Motor neuron (in vitro differentiated cells): Measurements from ENCODE around the gene ID2. TPM values are rescaled to one million over a fixed set of nuclear protein-coding genes. Genes with fewer than 3 reads are reported as not detected.

Source experiments
- ATAC-seq, 8 experiments: fragments of 200-7000 bp; cut with Tn5 transposase; replicated peaks in 6 of 8; 2 replicates each; pipeline ENCODE4 v1.8.0; 2021; ENCODE audit warnings: mild to moderate bottlenecking in 8 of 8, moderate library complexity in 8 of 8
- H3K27ac ChIP-seq, 2 donors: fragments of 250-450 bp; sonication (Bioruptor Pico); 2 replicates each; pipeline ENCODE4 v1.9.0; 2021; ENCODE audit warnings: antibody characterized with exemption in 2 of 2, mild to moderate bottlenecking in 2 of 2, moderate library complexity in 1 of 2
- H3K4me1 ChIP-seq, 2 donors: fragments of 250-450 bp; sonication (Bioruptor Pico); replicated peaks in 1 of 2; 2 replicates each; pipeline ENCODE4 v1.6.1; 2021; ENCODE audit warnings: antibody characterized with exemption in 2 of 2, mild to moderate bottlenecking in 2 of 2, moderate library complexity in 1 of 2
- H3K4me3 ChIP-seq, 5 donors: fragments of 250-450 bp; sonication (Bioruptor Pico); 2 replicates each; pipeline ENCODE4 v1.9.0; 2021; ENCODE audit warnings: antibody characterized with exemption in 5 of 5, mild to moderate bottlenecking in 5 of 5, moderate library complexity in 4 of 5
- WGBS, 10 experiments: fragments of 450-650 bp; shearing (Covaris generic); methylation state at CpG; one replicate each; pipeline ENCODE4 v1.0.0; 2022; 5-methylcytosine and 5-hydroxymethylcytosine counted together
- in situ Hi-C, 9 experiments: fragments of 400-800 bp; cut with MboI; loops; one replicate each; pipeline ENCODE4 v1.15.0; 2021; ENCODE audit warnings: low sequenced_read_pairs in 9 of 9, low pct_unique_long_range_greater_than_20kb in 2 of 9; ENCODE audit not compliant: unreplicated experiment in 9 of 9
- total RNA-seq, 8 experiments: library from RNA; unstranded; fragments of 300-600 nt; gene quantifications; 2 replicates each; pipeline versions ENCODE4 v1.2.3 to v1.2.4, GENCODE V29; 2022

Gene ID2
- total RNA-seq, 8 experiments from 2014 or later, result 6.2 to 91.6 (median 38.9) TPM

DNA sequence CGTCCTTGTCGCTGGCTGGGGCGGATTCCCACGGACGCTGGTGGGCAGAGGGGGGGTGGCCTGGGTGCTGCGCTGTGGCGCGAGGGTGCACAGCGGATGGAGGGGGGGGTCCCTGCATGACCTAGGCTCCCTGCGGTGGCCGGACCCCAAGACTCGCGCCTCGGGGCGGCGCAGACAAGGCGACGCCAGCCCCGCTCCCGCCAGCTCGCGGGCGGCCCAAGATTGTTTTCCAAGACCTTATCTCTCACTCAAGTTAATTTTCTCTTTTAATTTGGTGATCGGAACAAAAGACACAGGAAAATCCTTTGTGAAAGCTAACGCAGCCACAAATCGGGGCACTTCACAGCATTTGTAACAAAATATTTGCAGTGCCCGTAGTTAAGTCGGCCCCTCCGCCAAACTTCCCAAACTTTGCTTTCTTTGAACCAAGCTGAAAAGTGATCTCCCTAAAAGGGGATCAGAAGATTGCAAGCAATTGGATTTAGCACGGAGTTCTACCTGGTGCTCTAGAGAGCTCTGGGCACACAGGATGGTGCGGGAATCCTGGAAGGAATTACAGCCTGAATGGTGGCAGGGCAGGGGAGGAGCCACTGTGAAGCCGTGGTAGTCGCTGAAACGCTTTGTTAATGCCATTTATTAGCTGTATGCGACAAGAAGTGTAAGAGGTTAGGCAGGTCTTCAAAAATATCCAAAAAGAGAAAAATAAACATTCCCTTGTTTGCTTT, 4.8 kb upstream of the ID2 start:
- WGBS, 10 experiments, result 0 to 29% (median 7%) methylated on average over 1 to 12 of the region's 35 CpGs
- peaks cover 27 to 35% of the 10 kb centered on the region in 2 donors for H3K4me1 ChIP-seq
- H3K27ac ChIP-seq, result no peak overlapping the region
- ATAC-seq, result no peak
- H3K4me3 ChIP-seq, result peak overlapping the region in 3 of 5 donors; percentile 1 to 45 (median 35)
- in situ Hi-C loops, result loop anchor here in 7 of 9 experiments (25.0 kb wide), 4 partner anchors 1240 to 1565 kb away; no protein-coding TSS in a partner anchor

DNA sequence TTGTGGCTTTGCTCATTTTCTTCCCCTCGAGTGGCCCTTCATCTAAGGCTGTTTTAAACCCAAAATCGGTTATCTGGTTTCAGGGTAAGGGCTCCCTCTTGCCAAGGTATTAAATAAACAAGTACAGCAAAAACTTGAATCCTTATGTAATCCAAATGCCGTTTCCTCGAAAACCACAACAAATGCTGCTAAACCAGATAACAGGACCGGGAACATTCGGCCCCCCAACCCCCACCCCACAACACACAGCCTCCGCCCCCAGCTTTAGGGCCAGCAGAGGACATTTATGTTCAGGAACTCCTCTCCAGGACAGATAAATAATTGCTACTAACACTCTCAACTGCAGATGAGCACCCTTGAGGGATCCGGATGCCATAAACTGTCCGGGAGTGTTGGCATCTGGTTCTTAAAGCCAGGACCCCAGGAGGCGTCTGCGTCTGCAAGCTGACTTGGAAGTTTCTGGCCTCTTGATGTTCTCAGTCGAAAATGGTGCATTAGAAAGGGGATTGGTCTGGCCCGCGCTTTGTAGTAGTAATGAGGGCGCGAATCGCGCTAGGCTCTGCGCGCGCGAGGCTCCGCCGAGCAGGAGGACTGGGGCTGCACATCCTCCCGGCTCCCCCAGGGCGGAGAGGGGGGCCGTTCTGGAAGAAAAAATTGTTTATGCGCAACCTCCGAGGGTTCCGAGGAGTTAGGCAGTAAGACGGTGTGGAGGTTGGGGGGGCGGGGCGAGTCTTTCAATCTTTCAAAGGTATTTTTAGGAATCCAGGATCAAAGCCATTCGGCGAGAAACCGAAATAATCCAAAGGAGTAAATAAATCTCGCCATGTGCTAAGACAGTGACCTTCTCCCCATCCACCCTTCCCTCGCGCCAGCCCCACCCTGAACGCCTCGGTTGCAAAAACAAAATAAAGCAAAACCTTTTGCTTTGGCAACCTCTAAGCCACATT, 3.9 kb upstream of the ID2 start:
- peaks cover 27 to 35% of the 10 kb centered on the region in 2 donors for H3K4me1 ChIP-seq
- peak overlapping the region; percentile 20 to 47 (median 35) for H3K4me3 ChIP-seq
- peak in 2 of 8 experiments; percentile 1 for ATAC-seq
- peak overlapping the region in 1 of 2 donors; percentile 40 for H3K27ac ChIP-seq
- in situ Hi-C loops, result loop anchor here in 7 of 9 experiments (25.0 kb wide), 4 partner anchors 1241 to 1566 kb away; no protein-coding TSS in a partner anchor
- 0 to 11% (median 7%) methylated on average over 1 to 15 of the region's 41 CpGs; no CpG with 5 or more reads in 2 of the 10 experiments for WGBS, 10 experiments

DNA sequence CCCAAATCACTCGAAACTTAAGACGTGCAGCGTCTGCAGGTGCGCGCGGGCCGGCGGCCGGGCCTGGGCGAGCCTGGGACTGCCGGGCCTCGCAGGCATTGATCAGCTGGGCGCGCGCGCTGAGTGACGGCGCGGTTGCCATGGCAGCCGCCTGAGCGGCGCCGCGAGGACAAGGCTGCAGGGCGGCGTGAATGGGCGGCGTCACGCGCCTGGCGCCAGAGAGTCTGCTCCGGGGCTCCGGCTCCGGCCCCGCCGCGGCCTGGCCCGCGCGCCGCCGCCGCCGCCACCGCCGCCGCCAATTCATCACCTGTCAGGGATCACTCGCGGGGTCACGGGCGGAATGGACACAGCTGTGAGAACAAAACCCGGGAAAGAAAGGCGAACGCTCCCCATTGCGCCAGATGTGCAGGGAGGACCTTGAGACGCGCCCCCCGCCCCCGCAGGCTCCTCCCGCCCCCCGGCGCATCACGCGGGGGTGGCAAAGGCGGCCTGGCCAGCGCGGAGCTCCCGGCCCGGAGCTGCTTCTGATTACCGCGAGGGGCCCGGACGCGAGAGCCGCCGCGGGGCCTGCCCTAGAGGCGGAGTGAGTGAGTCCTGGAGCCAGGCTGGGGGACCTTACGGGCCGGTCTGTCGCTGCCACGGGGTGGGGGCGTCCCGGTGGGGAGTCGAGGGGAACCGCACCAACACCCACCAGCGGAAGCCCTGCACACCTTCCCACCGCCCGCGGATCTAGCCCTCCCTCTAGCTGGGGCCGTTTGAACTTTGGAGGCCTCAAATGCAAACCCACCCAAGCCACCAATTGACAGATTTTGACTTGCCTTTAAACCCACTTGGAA, 2.9 kb upstream of the ID2 start:
- ATAC-seq, result peak; percentile 54 to 79 (median 73)
- H3K27ac ChIP-seq, result peak overlapping the region; percentile 60 to 68
- WGBS, 10 experiments, result 0% methylated on average over 3 of the region's 91 CpGs; no CpG with 5 or more reads in 9 of the 10 experiments
- peaks cover 27 to 35% of the 10 kb centered on the region in 2 donors for H3K4me1 ChIP-seq
- H3K4me3 ChIP-seq, result peak overlapping the region; percentile 20 to 47 (median 35)
- in situ Hi-C loops, result loop anchor here in 7 of 9 experiments (25.0 kb wide), 4 partner anchors 1242 to 1567 kb away; no protein-coding TSS in a partner anchor

DNA sequence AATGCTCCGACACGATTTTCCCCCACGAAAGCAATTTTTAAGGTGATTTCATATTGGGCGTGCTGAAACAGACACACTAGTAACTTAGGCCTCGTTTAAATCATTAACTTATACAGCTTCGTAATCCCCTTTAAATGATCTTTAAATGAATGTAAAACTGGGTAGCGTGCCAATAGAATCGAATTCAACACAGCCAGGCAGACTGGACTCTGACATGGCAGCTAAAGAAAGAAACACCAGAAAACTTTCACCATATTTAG, 2.4 kb upstream of the ID2 start:
- ATAC-seq, result no peak
- Histone ChIP-seq H3K27ac (peak overlapping the region in 1 of 2 donors; percentile 68), H3K4me1 (peaks cover 27 to 35% of the 10 kb centered on the region in 2 donors), H3K4me3 (peak overlapping the region; percentile 9 to 47 (median 35))
- in situ Hi-C loops, result loop anchor here in 7 of 9 experiments (25.0 kb wide), 4 partner anchors 1242 to 1567 kb away; no protein-coding TSS in a partner anchor
- WGBS, 10 experiments, result 11 to 53% (median 20%) methylated on average over 2 to 7 of the region's 8 CpGs; no CpG with 5 or more reads in 3 of the 10 experiments

DNA sequence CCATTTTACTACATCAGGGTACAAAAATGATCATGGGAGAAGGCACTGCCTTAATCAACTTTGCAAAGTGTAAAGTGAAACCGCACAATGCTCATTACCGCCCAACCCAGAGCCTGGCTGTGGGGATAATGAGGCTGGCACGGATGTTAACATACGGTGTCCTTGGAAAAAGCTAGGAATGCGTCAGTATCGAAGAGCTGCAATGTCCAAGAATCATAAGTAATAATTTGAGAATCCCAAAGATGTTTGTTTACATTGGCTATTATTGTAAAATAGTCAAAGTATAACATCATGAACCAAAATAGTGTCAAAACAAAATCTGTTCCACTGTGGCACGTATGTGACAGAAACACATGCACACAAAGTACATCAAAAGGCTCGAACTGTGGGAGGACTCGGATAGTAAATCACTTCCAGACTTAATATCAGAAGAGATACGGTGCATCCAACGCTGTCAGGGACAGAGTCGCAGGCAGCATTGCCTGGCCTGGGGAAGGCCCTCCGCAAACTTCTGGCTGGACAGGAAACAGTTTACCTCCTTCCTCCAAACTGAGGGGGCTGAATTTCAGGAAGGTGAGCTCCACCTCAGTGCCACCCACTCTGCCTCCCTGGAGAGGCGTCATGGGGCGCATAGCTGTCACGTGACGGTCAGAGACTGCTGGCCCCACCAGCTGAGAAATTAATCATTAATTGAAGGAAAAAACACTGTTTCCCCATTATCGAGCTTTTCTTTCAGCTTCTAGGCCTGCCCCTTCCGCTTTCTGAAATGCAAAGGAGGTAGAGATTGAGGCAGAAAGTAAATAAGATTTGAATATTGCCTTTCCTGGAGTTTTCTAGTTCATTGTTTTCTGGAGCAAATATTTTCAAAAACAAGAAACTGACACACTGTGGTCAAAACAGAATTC, 1.8 kb upstream of the ID2 start:
- in situ Hi-C loops, result loop anchor here (10.0 to 25.0 kb wide), 6 partner anchors 1243 to 1585 kb away; no protein-coding TSS in a partner anchor
- WGBS, 10 experiments, result 3 to 47% (median 31%) methylated on average over 3 to 14 of the region's 19 CpGs
- peaks cover 27 to 39% of the 10 kb centered on the region in 2 donors for H3K4me1 ChIP-seq
- H3K27ac ChIP-seq, result no peak overlapping the region
- peak overlapping the region in 2 of 5 donors; percentile 45 to 47 for H3K4me3 ChIP-seq
- ATAC-seq, result no peak

DNA sequence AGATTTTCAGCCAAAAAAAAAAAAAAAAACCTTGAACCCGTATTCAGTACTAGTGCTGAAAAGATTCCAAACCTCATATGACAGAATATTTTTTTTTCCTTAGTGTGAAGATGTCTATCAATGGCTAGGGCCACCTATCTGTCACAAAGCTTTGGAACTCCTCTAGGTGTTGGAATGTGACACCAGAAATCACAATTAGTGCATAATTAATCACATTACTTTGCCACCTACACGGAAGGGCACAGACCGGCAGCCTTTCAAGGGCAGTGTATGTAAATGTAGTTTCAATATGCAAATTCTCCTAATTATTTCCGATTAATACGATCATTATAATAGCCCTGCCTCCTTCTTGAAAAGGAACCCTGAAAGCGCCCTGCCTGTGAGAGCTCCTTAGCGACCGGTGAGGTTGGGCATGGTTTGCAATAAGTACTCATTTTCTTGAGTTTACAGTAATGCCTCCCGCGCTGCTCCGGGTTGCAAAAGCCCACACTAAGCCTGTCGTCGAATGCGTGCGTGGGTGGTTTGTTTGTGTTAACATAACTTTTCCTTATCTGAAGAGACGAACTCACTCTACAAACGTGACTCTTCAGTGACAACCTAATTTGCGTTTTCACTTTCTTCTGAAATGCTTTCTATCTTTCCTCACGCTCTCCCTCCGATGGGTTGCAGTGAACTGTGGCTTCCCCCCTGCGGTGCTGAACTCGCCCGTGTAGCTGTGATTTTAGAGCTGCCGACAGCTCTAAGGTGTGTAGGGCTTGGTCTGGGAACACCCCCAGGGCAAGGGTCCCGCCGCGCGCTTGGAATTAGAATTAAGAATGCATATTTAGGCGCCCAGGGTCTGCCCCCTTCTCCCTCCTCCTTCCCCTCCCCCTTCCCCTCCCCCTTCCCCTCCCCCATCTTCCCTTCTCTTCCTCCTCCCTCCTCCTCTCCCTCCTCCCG, 765 bp upstream of the ID2 start:
- no peak for ATAC-seq
- peaks cover 27 to 39% of the 10 kb centered on the region in 2 donors for H3K4me1 ChIP-seq
- in situ Hi-C loops, result loop anchor here (10.0 to 25.0 kb wide), 6 partner anchors 1244 to 1586 kb away; no protein-coding TSS in a partner anchor
- WGBS, 10 experiments, result 0 to 12% (median 4%) methylated on average over 1 to 18 of the region's 30 CpGs
- no peak overlapping the region for H3K27ac ChIP-seq
- peak overlapping the region; percentile 26 to 45 (median 32) for H3K4me3 ChIP-seq

DNA sequence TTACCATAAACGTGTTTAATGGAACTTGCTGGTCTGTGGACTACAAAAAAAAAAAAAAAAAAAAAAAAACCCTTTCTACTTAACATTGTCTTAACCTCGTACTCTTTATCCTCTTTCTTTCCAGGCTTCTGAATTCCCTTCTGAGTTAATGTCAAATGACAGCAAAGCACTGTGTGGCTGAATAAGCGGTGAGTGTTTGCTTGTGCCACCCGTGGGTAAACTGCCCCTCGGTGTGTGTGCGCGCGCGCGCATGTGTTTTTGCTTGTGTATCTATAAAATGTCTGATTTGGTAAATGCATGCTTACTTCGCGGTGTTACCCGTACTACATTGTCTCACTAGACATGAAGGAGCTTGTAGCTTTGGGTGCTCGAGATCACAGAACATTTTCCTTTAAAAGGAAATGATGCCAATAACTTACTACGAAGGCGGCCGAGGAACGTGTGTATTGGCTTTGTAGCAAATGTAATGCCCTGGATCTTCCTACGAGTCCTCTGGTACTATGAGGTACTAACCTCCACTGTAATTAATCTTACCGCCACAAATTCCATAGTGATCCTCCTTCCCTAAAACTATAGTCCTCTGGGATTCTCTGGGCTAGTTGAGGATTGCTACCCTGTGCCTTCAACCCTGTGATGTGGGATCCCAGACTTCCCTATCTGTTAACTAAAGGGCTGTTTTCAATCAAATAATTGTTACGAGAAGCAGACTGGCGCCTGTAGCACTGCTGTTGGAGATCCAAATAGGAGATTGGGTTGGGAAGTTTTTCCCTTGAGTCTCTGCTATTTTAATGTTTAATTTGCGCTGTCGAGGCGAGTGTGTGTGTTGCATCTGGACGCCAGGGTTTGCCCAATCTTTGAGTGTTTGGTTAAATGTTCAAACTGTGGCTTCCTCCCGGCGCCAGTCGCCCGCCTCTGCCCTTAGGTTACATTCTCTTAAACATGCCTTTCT, 1.1 kb downstream of the ID2 start:
- in situ Hi-C loops, result loop anchor here (10.0 to 25.0 kb wide), 6 partner anchors 1246 to 1588 kb away; no protein-coding TSS in a partner anchor
- Histone ChIP-seq H3K27ac (no peak overlapping the region), H3K4me1 (peaks cover 18 to 23% of the 10 kb centered on the region in 2 donors), H3K4me3 (peak overlapping the region; percentile 47 to 68 (median 53))
- ATAC-seq, result no peak
- 0 to 11% (median 2%) methylated on average over 1 to 26 of the region's 30 CpGs for WGBS, 10 experiments

DNA sequence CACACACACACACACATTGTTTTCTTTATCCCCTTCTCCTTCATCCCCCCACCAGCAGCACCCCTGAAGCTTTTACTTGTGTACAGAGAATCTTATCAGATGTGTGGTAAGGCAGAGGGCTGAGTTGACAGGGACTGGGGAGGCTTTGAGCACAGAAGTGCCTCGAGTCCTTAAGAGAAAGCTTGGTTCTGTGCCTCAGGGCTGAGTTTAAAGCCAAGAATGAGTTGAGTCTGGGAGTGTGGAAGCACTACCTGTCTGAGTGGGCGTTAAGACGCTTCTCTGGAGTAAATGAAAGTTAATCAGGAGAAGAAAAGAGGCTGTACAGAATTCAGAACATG, 2.7 kb downstream of the ID2 start:
- in situ Hi-C loops, result loop anchor here (10.0 to 25.0 kb wide), 6 partner anchors 1247 to 1590 kb away; no protein-coding TSS in a partner anchor
- peak overlapping the region; percentile 59 to 90 (median 62) for H3K4me3 ChIP-seq
- ATAC-seq, result no peak
- WGBS, 10 experiments, result 24 to 30% methylated on average over 2 of the region's 3 CpGs; no CpG with 5 or more reads in 8 of the 10 experiments
- H3K27ac ChIP-seq, result no peak overlapping the region
- H3K4me1 ChIP-seq, result peaks cover 15 to 20% of the 10 kb centered on the region in 2 donors

DNA sequence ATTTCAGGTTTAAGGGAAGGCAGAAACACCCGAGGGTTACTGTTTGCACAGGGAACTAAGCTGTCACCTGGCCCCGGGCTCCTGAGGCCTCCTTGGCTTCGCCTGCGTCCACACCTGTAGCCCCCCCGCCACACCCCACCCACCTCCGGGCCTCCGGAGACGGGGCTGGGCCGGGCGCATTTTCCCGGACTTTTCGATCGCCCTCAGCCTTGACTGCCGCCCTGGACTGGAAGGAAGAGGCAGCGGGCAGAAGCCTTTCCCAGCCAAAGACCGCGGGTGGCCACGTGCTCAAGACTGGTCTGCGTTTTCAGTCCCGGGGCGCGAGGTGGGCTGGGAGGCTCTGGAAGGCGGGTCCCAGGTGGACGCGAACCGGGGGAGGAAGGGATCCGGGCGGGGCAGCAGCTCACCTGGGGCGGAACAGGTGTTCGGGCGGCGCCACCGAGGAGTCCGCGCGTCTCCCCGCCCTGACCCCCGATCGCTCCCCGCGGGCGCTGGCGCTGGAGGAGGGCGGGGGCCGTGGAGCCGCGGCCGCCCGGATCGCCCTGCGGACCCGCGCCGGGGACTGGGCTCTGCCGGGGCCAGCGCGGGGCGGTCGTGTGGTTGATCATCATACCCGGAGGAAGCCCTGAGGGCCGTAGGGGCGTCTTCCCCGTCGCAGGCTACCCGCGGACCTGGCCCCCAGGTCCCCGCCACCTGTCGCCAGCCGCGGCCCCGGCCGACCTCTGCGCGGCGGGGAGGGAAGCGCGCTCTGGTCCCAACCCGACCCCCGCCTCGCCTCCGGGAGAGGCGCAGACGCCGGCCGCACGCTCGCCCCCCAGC, 3.2 kb downstream of the ID2 start:
- in situ Hi-C loops, result loop anchor here (10.0 to 25.0 kb wide), 6 partner anchors 1248 to 1590 kb away; no protein-coding TSS in a partner anchor
- Histone ChIP-seq H3K4me3 (peak overlapping the region; percentile 59 to 90 (median 62)), H3K27ac (no peak overlapping the region), H3K4me1 (peaks cover 9 to 14% of the 10 kb centered on the region in 2 donors)
- peak in 6 of 8 experiments; percentile 0 to 28 (median 14) for ATAC-seq
- 0% methylated on average over 2 of the region's 87 CpGs; no CpG with 5 or more reads in 9 of the 10 experiments for WGBS, 10 experiments
